HuH-7.5 (cell line): ENCODE data around the gene SLC35D3.
"Not testable (repeated sequence)": the region's sequence is repeated elsewhere in the genome, so short reads cannot be mapped to it uniquely, and the experiment has no call there.

Source experiments
- DNase-seq: peaks from one replicate; pipeline ENCODE4 v3.0.0; 2011; ENCODE audit warnings: low spot score

The SLC35D3 gene

DNA sequence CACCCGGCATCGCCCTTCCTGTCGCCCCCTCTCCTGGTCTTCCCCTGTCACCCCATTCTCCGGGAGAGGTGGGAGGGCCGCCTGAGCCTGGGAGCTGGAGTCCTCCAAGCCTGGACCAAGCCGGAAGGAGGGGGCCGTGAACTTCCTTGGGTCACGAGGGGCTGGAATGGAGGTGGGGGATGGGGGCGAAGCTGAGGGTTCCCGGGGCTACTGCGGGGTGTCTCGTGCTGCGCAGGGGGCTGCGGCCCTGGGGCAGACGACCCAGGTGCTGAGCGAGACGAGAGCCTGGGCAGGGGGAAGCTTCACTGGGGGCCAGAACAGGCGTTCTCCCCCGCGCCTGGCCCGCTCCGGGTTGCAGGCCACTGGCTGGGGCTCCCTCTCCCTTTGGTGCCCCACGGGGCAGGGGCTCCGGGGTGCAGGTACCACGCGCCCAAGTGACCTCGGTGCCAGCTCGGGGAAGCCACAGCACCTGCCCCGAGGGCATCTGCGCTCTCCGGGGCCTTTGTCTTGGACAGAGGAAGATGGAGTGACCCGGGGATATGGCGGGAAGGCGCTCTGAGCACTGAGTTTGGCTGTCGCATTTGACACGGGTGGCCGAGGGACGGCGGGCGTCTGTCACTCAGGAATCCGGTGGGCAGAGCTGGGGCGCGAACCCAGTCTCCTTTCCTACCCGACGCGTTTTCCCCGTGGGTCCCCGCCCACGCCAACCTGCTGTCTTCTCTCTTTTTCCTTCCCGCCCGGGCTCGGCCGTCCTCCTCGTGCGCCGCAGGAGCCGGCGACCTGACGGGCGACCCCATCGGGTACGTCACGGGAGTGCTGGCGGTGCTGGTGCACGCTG is 1.2 kb downstream of the SLC35D3 start:
- no peak for DNase-seq

DNA sequence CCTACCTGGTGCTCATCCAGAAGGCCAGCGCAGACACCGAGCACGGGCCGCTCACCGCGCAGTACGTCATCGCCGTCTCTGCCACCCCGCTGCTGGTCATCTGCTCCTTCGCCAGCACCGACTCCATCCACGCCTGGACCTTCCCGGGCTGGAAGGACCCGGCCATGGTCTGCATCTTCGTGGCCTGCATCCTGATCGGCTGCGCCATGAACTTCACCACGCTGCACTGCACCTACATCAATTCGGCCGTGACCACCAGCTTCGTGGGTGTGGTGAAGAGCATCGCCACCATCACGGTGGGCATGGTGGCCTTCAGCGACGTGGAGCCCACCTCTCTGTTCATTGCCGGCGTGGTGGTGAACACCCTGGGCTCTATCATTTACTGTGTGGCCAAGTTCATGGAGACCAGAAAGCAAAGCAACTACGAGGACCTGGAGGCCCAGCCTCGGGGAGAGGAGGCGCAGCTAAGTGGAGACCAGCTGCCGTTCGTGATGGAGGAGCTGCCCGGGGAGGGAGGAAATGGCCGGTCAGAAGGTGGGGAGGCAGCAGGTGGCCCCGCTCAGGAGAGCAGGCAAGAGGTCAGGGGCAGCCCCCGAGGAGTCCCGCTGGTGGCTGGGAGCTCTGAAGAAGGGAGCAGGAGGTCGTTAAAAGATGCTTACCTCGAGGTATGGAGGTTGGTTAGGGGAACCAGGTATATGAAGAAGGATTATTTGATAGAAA is 2.0 kb downstream of the SLC35D3 start:
- no peak for DNase-seq

DNA sequence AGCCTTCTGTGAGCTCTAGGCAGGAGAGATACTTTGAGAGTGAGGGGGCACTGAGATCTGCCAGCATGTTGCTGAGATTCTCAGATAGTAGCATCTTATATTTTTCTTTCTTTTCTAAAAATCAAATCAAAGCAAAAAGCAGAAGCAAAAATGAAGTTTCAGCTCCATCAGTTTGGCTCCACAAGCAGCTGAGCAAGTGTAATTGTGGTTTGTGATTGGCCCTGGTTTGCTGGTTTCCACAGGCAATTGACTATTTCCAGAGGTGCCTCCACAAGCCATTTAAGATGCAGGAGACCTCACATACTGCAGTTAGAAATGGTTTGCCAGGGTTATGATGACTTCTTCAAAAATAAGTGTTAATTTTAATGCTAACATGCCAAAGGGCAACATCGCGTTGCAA is 4.3 kb downstream of the SLC35D3 start:
- no peak for DNase-seq

DNA sequence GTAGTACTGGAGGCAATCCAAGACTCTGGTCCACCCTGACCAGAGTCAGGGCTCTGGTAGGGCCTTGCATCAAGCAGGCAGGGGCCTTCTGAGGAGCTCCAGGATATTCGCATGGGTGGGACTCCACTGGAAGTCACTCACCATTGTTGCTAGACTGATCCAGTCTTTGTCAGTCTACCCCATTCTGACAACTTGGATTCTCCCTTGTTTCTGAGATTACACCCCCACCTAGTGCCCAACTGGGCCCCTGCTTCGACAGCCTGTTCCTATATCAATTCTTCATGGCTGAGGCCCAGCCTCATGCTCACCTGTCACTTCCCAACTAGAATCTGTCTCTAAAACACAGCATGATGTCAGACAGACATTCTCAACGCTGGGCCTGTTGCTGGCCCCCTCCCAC is 5.2 kb downstream of the SLC35D3 start:
- DNase-seq, result no peak

DNA sequence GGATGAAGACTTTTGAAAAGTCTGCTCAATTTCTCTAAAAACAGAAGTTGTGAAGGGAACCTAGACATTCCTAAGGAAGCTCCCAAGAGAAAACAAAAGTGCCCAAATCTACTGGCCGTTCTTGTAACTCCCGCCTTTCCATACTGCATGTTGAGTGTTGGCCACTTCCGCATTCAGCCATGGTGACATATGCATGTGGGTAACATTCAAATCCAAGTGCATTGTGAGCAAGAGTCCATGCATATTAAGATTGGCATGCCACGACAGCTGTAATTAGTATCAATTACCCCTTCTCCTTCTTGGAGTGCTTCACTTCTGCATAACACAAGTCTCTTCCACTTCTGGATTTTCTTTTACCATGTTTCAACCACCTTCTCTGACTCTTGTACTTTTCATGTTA is 8.4 kb downstream of the SLC35D3 start:
- DNase-seq, result no peak

DNA sequence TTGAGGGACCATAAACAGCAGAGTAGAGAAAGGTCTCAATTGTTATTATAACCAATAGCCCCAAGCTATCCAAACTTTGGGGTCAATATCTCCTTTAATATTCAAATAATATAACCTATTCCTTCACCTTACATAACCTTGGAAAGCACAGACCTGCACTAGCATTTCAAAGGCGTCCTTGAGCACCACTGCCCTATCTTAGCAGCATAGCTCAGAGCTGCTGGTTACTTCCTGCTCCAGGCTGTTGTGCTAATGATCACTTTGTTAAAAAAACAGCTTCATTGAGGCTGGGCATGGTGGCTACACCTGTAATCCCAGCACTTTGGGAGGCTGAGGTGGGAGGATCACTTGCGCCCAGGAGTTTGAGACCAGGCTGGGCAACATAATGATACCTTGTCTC is 10.5 kb downstream of the SLC35D3 start:
- DNase-seq, result no peak

DNA sequence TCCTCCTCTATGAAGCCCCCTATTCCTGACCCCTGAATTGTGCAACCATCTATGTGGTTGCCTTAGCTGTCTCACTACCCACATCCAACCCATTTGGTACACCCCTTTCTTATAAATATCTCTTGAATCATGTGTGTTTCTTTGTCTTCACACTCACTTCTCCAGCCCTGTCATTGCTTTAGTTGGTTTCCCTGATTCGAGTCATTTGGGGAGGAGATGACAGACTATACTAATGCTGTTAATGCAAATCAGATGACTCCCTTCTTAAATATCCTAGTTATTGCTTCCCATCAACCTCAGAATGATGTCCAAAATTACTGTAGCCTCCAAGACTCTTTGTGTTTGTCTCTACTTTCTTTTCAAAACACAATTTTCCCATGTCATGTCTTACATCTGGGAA is 23.0 kb downstream of the SLC35D3 start:
- DNase-seq, result no peak

DNA sequence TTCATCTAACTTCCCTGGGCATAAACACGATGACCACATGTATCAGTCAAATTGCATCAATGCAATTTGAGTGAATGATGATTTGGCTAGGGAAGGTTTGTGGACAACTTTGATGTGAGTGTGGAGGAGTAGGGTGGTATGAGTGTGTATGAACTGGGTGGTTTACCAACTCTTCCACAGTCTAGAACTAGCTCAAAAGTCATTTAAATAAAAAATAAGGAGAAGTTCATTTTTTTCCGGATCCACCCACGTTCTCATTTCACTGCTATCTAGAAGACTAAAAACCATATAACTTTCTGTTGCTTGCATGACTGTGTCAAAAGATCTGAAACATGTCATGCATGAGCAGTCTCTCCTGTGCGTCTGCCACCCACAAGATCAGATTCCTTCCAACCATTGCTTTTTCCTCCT is 23.6 kb downstream of the SLC35D3 start:
- no peak for DNase-seq

DNA sequence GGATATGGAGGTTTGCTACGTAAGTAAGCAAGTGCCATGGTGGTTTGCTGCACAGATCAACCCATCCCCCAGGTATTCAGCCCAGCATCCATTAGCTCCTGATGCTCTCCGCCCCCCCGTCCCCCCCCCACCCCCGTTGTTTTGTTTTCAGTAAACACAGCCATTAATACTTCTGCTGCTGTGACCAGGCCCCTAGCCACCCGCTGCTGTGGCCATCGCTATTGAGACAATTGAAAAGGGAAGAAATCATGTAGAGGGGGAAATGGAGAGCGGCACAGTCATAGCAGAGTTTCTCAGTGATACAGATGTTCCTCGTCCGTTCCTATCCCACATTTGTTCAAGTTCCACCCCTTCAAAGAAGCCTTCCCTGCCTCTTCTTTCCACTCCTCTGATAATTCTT is 24.9 kb downstream of the SLC35D3 start:
- no peak for DNase-seq

DNA sequence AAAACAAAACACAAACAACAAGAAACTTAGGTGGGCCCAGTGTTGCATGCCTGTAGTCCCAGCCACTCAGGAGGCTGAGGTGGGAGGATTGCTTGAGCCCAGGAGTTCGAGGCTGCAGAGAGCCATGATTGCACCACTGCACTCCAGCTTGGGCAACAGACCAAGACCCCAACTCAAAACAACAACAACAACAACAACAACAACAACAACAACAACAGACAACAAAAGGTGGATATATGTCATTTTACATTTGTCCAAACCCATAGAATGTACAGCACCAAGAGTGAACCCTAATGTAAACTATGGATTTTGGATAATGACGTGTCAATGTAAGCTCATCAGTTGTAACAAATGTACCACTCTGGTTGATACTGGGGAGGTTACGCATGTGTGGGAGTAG is 27.9 kb downstream of the SLC35D3 start:
- DNase-seq, result not testable (repeated sequence)

DNA sequence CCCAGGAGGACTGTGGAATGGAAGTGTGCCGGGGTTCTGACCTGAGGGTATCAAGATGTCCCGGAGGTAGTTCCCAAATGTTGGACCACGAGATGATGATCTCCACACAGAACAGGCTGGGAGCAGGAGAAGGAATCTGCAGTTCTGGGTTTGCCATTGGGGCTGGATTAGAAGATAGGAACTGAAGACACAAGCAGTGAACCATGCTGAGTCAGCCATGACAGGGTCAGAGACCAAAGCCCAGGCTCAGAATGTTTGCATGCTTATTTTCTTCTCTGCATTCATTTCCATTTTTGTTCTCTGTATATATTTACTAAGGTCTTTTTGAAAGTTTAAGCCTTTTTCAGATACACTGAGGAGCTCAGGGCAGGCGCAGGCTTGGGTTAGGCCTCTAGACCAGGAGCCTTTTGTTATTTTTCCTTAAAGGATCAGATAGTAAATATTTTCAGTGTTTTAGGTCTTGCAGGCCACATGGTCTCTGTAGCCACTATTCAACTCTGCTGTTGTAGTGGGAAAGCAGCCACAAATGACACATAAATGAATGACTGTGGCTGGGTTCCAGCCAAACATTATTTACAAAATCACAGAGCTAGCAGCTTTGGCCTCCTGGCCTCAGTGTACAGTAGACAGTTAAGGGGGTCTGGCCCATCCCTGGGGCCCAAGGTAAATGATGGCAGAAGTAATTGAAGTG is 28.5 kb downstream of the SLC35D3 start:
- DNase-seq, result no peak

DNA sequence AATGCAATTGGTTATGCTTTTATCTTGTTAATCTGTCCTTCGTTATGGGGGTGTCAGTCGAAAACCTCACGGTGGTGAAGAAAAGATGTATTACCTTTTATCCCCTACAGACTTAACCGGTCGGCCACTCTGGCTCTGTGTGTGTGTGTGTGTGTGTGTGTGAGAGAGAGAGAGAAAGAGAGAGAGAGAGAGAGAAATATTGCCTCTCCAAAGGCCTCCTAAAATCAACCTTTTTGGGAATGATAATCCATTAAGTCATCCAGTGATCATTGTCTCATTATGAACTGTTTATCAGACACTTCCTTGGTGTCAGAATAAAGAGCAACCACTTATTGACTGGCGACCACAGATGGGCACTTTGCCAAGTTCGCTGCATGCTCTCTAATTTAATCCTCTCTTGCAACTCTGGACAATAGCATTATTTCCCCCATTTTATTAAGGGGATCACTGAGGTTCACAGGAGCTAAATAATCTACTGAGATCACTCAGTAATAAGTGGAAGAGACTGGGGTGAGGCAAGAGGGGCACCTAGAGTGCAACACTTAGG is 30.7 kb downstream of the SLC35D3 start:
- DNase-seq, result no peak

DNA sequence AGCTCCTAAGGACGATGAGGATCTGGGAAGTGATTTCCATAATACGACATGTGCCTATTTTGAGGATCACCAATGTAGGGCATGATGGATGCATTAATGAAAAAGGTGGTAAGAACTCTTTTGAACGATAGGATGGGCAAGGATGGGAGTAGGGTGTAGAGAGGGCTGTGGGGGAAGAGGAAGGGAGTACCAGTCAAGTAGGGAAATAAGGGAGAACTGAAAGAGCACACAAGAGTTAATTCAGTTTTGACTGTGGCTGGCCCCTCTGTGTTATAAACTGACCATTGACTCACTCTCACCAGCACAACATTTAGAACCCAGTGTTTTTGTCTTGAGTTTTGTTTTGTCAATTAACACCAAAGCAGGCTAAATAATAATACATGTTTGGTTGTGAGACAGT is 33.0 kb downstream of the SLC35D3 start:
- DNase-seq, result no peak

DNA sequence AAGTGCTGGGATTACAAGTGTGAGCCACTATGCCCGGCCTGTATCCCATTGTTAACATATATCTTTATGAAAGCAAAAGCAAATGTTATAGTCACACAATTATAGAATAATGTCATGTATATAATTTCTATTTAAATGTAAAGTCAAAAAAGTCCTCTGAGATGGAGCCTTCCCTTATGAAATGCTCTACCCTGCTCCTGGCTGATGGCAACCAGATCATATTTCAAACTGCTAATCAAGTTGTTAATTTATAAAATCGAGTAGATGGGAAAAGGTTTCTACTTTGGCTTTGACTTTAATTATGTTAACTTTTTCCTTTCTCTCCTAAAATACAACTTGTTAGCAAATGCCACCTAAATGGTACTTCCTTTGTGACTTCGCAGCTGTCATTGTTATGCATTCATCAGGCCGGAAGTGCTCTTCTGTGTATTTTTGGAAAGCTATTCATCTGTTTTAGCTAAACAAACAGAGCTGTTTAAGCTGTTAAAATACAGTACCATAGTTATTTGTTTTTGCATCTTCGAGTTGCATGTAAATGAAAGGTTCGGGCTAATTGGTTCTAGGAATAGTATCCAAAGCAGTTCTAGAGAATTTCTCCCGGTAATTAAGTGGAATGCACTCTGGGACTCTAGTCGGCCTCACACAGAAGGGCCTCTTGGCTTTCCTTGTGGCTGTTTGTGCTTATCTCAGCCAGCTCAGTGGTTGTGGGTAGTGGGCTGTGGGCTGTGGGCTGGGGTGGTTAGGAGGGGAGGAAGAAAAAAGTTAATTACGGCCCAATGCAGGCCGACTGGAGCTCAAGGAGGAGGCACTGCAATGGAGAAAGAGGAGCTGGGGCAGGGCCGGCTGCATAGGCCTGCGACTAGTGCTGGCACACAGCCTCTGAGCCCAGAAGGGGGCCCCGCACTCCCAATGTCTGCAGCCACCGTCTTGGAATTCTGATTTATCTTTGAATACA is 34.8 kb downstream of the SLC35D3 start:
- no peak for DNase-seq

DNA sequence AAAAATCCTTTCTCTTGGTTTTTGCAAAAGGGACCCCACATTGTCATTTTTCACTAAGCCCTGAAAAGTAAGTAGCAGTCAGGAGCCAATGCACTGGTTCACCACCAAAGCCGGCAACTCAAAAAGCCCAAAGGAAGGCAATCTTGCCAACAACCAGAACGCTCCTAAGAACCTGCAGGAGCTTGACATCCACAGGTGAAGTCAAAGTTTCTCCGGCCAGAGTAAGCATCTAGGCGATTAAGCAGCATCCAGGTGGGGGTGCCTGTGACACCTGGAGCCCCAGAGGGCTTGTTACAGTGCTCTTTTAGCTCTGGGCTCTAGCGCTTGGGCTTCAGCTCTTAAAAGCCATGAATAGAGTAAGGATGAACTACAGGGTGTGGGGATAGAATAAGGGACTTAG is 36.1 kb downstream of the SLC35D3 start:
- no peak for DNase-seq

DNA sequence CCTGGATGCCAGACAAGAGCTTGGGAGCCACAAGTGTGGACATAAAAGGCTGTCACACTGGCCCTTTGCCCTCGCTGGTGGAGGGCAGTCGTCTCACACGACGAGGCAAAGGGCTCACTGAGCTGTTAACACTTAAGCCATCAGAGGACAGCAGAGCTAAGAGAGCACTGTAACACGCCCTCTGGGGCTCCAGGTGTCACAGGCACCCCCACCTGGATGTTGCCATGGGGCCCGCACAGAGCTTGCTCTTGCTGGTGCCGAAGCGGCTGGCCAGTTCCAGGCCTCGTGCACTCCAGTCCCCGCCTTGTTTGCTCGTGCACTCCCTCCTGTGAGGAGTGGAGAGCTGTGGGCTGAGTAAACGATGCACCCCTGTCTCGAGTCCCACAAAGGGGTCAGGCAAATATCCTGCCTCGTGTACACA is 37.4 kb downstream of the SLC35D3 start:
- peak; percentile 36 for DNase-seq

DNA sequence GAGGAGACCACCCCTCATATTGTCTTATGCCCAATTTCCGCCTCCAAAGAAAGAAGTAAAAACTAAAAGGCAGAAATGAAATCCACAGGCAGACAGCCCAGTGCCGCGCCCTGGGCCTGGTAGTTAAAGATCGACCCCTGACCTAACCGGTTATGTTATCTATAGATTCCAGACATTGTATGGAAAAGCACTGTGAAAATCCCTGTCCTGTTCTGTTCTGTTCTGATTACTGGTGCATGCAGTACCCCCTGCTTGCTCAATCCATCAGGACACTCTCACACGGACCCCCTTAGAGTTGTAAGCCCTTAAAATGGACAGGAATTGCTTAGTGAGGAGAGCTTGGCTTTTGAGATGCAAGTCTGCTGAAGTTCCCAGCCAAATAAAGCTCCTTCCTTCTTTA is 37.8 kb downstream of the SLC35D3 start:
- DNase-seq, result not testable (repeated sequence)

DNA sequence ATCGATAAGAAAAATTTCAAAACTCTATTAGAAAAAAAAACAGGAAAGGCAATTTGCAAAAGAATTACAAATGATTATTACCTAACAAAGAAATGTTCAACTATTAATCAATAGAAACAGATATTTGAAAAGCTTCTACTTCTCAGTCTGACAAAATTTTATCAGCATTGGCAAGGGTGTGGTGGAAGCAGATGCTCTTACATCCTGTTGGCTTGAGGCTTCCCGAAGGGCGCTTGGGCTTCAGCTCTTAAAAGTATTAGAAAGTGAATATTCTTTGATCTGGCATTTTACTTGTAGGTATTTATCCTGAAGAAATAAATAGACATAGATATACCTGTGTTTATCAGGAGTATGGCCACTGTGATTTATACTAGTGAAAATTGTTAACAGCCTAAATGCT is 38.7 kb downstream of the SLC35D3 start:
- DNase-seq, result no peak

DNA sequence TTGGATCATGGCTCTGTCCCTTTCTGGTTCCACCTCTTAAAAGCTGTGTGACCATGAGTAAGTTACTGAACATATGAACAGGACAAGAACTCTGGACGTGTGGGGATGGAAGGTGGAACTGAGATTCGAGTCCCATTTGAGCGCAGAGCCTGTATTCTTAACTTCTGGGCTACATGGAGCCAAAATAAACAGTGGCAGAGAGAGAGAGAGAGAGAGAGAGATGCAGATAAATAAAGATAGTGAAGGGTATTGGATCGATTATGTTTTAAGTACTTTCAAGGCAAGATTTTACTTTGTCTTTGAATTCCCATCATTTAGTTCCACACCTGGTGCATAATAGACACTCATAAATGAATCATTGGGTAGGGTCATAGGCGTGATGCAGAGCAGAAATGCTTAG is 39.7 kb downstream of the SLC35D3 start:
- DNase-seq, result no peak

DNA sequence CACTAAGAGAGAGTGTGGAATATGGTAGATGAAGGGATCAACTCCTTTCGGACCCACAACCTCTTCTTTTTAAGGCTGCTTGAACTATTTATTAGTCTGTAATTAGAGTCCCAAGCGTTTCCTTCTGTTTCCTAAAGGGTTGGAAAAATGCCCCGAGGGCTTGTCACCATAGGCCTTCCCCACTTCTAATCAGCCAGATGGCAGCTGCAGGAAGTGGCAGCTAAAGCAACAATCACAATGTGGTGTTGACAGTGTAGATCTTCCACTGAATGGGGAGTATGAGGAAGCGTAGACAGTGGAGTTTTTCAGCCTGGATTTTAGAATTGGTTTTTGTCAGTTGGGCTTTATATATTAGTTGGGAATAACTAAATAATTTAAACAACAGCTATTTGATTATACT is 40.6 kb downstream of the SLC35D3 start:
- DNase-seq, result no peak

DNA sequence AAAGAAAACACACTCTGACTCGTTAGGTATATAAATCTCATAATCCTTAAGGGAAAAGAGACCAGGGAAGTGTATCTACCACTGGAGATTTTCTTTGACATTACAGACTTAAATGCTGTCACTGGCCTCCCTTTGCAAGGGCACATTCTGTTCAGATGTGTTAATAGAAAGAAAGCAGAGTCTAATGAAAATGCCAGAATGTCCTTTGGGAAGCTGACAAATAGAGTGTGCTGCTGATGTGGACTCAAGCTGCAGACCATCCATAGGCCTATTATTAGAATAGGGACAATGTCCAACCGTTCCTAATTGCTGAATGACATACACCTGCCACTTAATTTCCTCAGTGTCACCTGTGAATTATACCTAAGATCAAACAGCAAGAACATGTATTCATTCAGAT is 41.2 kb downstream of the SLC35D3 start:
- DNase-seq, result no peak

DNA sequence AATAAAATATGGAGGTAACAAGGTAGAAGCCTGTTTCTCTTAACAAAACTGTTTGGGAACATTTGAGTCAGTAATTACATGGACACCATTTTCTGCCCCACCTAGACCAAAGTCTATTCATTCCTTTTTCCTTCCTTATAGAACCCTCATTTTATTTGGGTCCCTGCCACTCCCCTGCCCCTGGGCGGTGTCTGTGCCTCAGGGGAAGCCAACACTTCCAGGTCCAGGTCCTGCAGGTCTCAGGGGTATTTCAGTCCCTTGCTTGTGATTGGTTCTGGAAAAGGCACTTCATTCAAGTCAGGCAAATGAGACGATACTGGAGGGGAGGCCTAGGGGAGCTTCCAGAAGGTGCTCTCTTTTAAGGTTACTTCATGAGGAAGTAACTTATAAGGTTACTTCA is 42.3 kb downstream of the SLC35D3 start:
- no peak for DNase-seq
